ENCODE measurements around the gene MYBPC2. TPM values are rescaled to one million over a fixed set of nuclear protein-coding genes. Genes with fewer than 3 reads are reported as not detected.
"Not testable (repeated sequence)": the region's sequence is repeated elsewhere in the genome, so short reads cannot be mapped to it uniquely, and the experiment has no call there.

The MYBPC2 gene
- total RNA-seq, 1 experiment from 2014 or later: 0.18 TPM

- no peak for TF ChIP-seq POLR2AphosphoS5 (IDR thresholded peaks at IDR 0.05; ENCODE audit: low read depth, low read length)
- TF ChIP-seq SIN3A (IDR thresholded peaks at IDR 0.05; ENCODE audit: borderline replicate concordance, insufficient read depth, low read depth, low read length): no peak
- TF ChIP-seq CTCF (IDR thresholded peaks at IDR 0.05): no peak
- no peak for TF ChIP-seq REST (IDR thresholded peaks at IDR 0.05; ENCODE audit: insufficient read depth in 1 of 2, low read depth in 2 of 2, low read length in 1 of 2)
- TF ChIP-seq TCF7L2 (IDR thresholded peaks at IDR 0.05; ENCODE audit: low read depth, low read length): no peak
- no peak for DNase-seq (ENCODE audit: low read depth, low spot score)
- CTCF ChIA-PET: no interaction called here
- Histone ChIP-seq H3K36me3 (ENCODE audit: control insufficient read depth, insufficient read depth, low read length) (no peaks in the 10 kb centered on the region), H3K4me1 (ENCODE audit: control insufficient read depth, insufficient read depth, low read length) (no peaks in the 10 kb centered on the region), H3K9me3 (ENCODE audit: control insufficient read depth, insufficient read depth, low read depth, low read length) (no peaks in the 10 kb centered on the region), H3K4me3 (ENCODE audit: low read depth in 2 of 2, low read length in 2 of 2) (no peak overlapping the region), H3K27ac (ENCODE audit: low read length) (no peak overlapping the region), H3K27me3 (ENCODE audit: control insufficient read depth, insufficient read depth, low read length) (no peaks in the 10 kb centered on the region)
- in situ Hi-C loops (cut with HindIII; ENCODE audit: low pct_unique_long_range_greater_than_20kb, low sequenced_read_pairs) (no loop called here), intact Hi-C loops (cut with micrococcal nuclease; ENCODE audit: unreplicated experiment) (no loop called here)
- no TSS peak for BruUV-seq (replicated peaks)
- POLR2A ChIA-PET: no interaction called here
- no peak for ATAC-seq
Observed at GRCh38 chr19:50435627-50436026, 2.9 kb downstream of the MYBPC2 start.

- ChIA-PET POLR2A (no interaction called here), CTCF (no interaction called here)
- BruUV-seq (replicated peaks): no TSS peak
- H3K27me3 ChIP-seq (ENCODE audit: control insufficient read depth, insufficient read depth, low read length): no peaks in the 10 kb centered on the region
- intact Hi-C loops (cut with micrococcal nuclease; ENCODE audit: unreplicated experiment): no loop called here
- no peaks in the 10 kb centered on the region for H3K4me1 ChIP-seq (ENCODE audit: control insufficient read depth, insufficient read depth, low read length)
- H3K4me3 ChIP-seq (ENCODE audit: low read depth in 2 of 2, low read length in 2 of 2): no peak overlapping the region
- ATAC-seq (no peak), DNase-seq (ENCODE audit: low read depth, low spot score) (no peak)
- in situ Hi-C loops (cut with HindIII; ENCODE audit: low pct_unique_long_range_greater_than_20kb, low sequenced_read_pairs): no loop called here
- TF ChIP-seq SIN3A (IDR thresholded peaks at IDR 0.05; ENCODE audit: borderline replicate concordance, insufficient read depth, low read depth, low read length) (no peak), REST (IDR thresholded peaks at IDR 0.05; ENCODE audit: insufficient read depth in 1 of 2, low read depth in 2 of 2, low read length in 1 of 2) (no peak), CTCF (IDR thresholded peaks at IDR 0.05) (no peak), TCF7L2 (IDR thresholded peaks at IDR 0.05; ENCODE audit: low read depth, low read length) (no peak), POLR2AphosphoS5 (IDR thresholded peaks at IDR 0.05; ENCODE audit: low read depth, low read length) (no peak)
- H3K9me3 ChIP-seq (ENCODE audit: control insufficient read depth, insufficient read depth, low read depth, low read length): no peaks in the 10 kb centered on the region
- H3K27ac ChIP-seq (ENCODE audit: low read length): no peak overlapping the region
- no peaks in the 10 kb centered on the region for H3K36me3 ChIP-seq (ENCODE audit: control insufficient read depth, insufficient read depth, low read length)
Observed at GRCh38 chr19:50437862-50438449, 5.3 kb downstream of the MYBPC2 start.

- H3K36me3 ChIP-seq (ENCODE audit: control insufficient read depth, insufficient read depth, low read length); POLR2A ChIA-PET; H3K27ac ChIP-seq (ENCODE audit: low read length); H3K27me3 ChIP-seq (ENCODE audit: control insufficient read depth, insufficient read depth, low read length); ATAC-seq; DNase-seq (ENCODE audit: low read depth, low spot score); H3K4me1 ChIP-seq (ENCODE audit: control insufficient read depth, insufficient read depth, low read length); in situ Hi-C loops (cut with HindIII; ENCODE audit: low pct_unique_long_range_greater_than_20kb, low sequenced_read_pairs); H3K9me3 ChIP-seq (ENCODE audit: control insufficient read depth, insufficient read depth, low read depth, low read length); BruUV-seq (replicated peaks); intact Hi-C loops (cut with micrococcal nuclease; ENCODE audit: unreplicated experiment); CTCF ChIA-PET; H3K4me3 ChIP-seq (ENCODE audit: low read depth in 2 of 2, low read length in 2 of 2): not testable (repeated sequence)
Observed at GRCh38 chr19:50439130-50439529, 6.4 kb downstream of the MYBPC2 start.
